MM.1S (cell line): ENCODE data around the gene SEL1L.
"Not testable (repeated sequence)": the region's sequence is repeated elsewhere in the genome, so short reads cannot be mapped to it uniquely, and the experiment has no call there.

Experiments used
- DNase-seq: peaks from one replicate; pipeline ENCODE4 v3.0.0-alpha.2; 2015
- H2AFZ ChIP-seq: fragments of 300-600 bp; sonication (generic); 2 replicates; pipeline ENCODE4 v1.6.0; 2016; ENCODE audit warnings: antibody characterized with exemption, low read length
- H3F3A ChIP-seq: fragments of 300-600 bp; sonication (generic); 2 replicates; pipeline ENCODE4 v1.6.1; 2016; ENCODE audit warnings: mild to moderate bottlenecking, antibody characterized with exemption, low read length, moderate library complexity, mixed read lengths; ENCODE audit not compliant: insufficient read depth
- H3K27ac ChIP-seq: fragments of 300-600 bp; sonication (generic); 2 replicates; pipeline ENCODE4 v1.5.1; 2016; ENCODE audit warnings: mild to moderate bottlenecking, low read length
- H3K27me3 ChIP-seq: fragments of 300-600 bp; sonication (generic); replicated peaks from 2 replicates; pipeline ENCODE4 v1.6.0; 2016; ENCODE audit warnings: low read length; ENCODE audit not compliant: insufficient read depth
- H3K36me3 ChIP-seq: fragments of 300-600 bp; sonication (generic); replicated peaks from 2 replicates; pipeline ENCODE4 v1.6.1; 2016; ENCODE audit warnings: mild to moderate bottlenecking, low read length, mixed read lengths; ENCODE audit not compliant: insufficient read depth
- H3K4me1 ChIP-seq: fragments of 300-600 bp; sonication (generic); 2 replicates; pipeline ENCODE4 v1.6.1; 2016; ENCODE audit warnings: low read length, mixed read lengths
- H3K4me2 ChIP-seq: fragments of 300-600 bp; sonication (generic); 2 replicates; pipeline ENCODE4 v1.6.0; 2016; ENCODE audit warnings: low read depth, low read length
- H3K4me3 ChIP-seq: fragments of 300-600 bp; sonication (generic); 2 replicates; pipeline ENCODE4 v1.5.1; 2016; ENCODE audit warnings: low read length, mixed read lengths
- H3K79me2 ChIP-seq: fragments of 300-600 bp; sonication (generic); 2 replicates; pipeline ENCODE4 v1.6.1; 2016; ENCODE audit warnings: mixed run types, low read length, mixed read lengths
- H3K9ac ChIP-seq: fragments of 300-600 bp; sonication (generic); 2 replicates; pipeline ENCODE4 v1.6.1; 2016; ENCODE audit warnings: low read length, mixed read lengths
- H3K9me2 ChIP-seq: fragments of 300-600 bp; sonication (generic); replicated peaks from 2 replicates; pipeline ENCODE4 v1.6.1; 2016; ENCODE audit warnings: mild to moderate bottlenecking, low read length, mixed read lengths; ENCODE audit not compliant: insufficient read depth
- H3K9me3 ChIP-seq: fragments of 300-600 bp; sonication (generic); replicated peaks from 2 replicates; pipeline ENCODE4 v1.6.1; 2016; ENCODE audit warnings: mild to moderate bottlenecking, low read length, mixed read lengths; ENCODE audit not compliant: insufficient read depth
- H4K20me1 ChIP-seq: fragments of 300-600 bp; sonication (generic); 2 replicates; pipeline ENCODE4 v1.6.1; 2016; ENCODE audit warnings: mild to moderate bottlenecking, low read length, moderate library complexity, mixed read lengths; ENCODE audit not compliant: insufficient read depth
- CTCF ChIP-seq: fragments of 300-600 bp; sonication (generic); IDR thresholded peaks from 2 replicates; pipeline ENCODE4 v1.5.1; 2016; ENCODE audit warnings: antibody characterized with exemption, low read length, mixed read lengths
- EZH2 ChIP-seq: fragments of 300-600 bp; sonication (generic); optimal IDR thresholded peaks from 2 replicates; pipeline ENCODE3; 2017; ENCODE audit warnings: low read depth, mild to moderate bottlenecking, antibody characterized with exemption, low read length, mixed read lengths
- EZH2phosphoT487 ChIP-seq: fragments of 300-600 bp; sonication (generic); IDR thresholded peaks from 2 replicates; pipeline ENCODE4 v1.6.1; 2018; ENCODE audit warnings: antibody characterized with exemption, low read length

Gene SEL1L

GRCh38 chr14:81432219-81432661 is 101.4 kb downstream of the SEL1L start:
- DNase-seq, result no peak
- H3K4me1 ChIP-seq, result 0 out of 2 replicates have a peak, but pooled peaks cover 3% of the 10 kb centered on the region
- no peak overlapping the region for H2AFZ ChIP-seq
- H3K4me2 ChIP-seq, result no peak overlapping the region
- TF ChIP-seq EZH2phosphoT487 (no peak), EZH2 (no peak), CTCF (no peak)
- H3K36me3 ChIP-seq, result no peaks in the 10 kb centered on the region
- H3K9me3 ChIP-seq, result no peaks in the 10 kb centered on the region
- H3K27ac ChIP-seq, result no peak overlapping the region
- no peaks in the 10 kb centered on the region for H3F3A ChIP-seq
- no peaks in the 10 kb centered on the region for H3K27me3 ChIP-seq
- H3K4me3 ChIP-seq, result no peak overlapping the region
- no peaks in the 10 kb centered on the region for H3K9me2 ChIP-seq
- no peaks in the 10 kb centered on the region for H4K20me1 ChIP-seq
- H3K79me2 ChIP-seq, result peaks cover 3% of the 10 kb centered on the region; the same call in 1 of the 2 replicates
- no peak overlapping the region for H3K9ac ChIP-seq

DNA sequence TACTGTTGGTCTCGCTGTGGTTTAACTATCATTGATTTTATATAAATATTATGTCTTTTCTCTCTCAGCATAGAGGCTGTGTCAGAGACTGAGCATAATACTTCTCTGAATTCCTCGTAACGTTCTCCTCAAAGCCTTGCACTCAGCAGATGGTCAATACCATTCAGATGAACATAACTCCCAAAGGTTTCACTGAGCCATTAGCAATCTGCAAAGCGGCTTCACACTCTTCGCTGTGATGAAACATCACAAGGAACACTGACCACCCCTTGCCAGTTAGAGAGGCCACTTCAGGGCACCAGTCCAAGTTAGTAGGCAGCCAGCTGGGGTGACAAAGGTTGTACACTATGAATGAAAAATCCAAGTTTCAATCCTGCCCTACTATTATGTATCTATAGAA is 103.4 kb downstream of the SEL1L start:
- no peaks in the 10 kb centered on the region for H4K20me1 ChIP-seq
- H3K4me3 ChIP-seq, result no peak overlapping the region
- no peaks in the 10 kb centered on the region for H3K9me2 ChIP-seq
- H3K4me2 ChIP-seq, result no peak overlapping the region
- no peak overlapping the region for H3K27ac ChIP-seq
- H3K36me3 ChIP-seq, result no peaks in the 10 kb centered on the region
- H3K4me1 ChIP-seq, result no peaks in the 10 kb centered on the region
- H3K79me2 ChIP-seq, result no peaks in the 10 kb centered on the region; the same call in 1 of the 2 replicates
- TF ChIP-seq EZH2phosphoT487 (no peak), CTCF (no peak), EZH2 (no peak)
- no peak for DNase-seq
- H3F3A ChIP-seq, result no peaks in the 10 kb centered on the region
- no peaks in the 10 kb centered on the region for H3K9me3 ChIP-seq
- no peaks in the 10 kb centered on the region for H3K27me3 ChIP-seq
- no peak overlapping the region for H3K9ac ChIP-seq
- H2AFZ ChIP-seq, result no peak overlapping the region

GRCh38 chr14:81429749-81430148 is 103.9 kb downstream of the SEL1L start:
- H3K4me3 ChIP-seq, DNase-seq, H3K27ac ChIP-seq, H4K20me1 ChIP-seq, H3K9me2 ChIP-seq, H3K4me2 ChIP-seq, H3K79me2 ChIP-seq, H3F3A ChIP-seq, H3K27me3 ChIP-seq, H3K4me1 ChIP-seq, H2AFZ ChIP-seq, H3K9me3 ChIP-seq, H3K9ac ChIP-seq, H3K36me3 ChIP-seq: not testable (repeated sequence)

- Histone ChIP-seq H2AFZ (no peak overlapping the region), H3F3A (no peaks in the 10 kb centered on the region), H3K9ac (no peak overlapping the region), H4K20me1 (no peaks in the 10 kb centered on the region), H3K9me3 (no peaks in the 10 kb centered on the region), H3K27me3 (no peaks in the 10 kb centered on the region), H3K4me1 (no peaks in the 10 kb centered on the region), H3K36me3 (no peaks in the 10 kb centered on the region), H3K4me3 (no peak overlapping the region), H3K27ac (no peak overlapping the region), H3K79me2 (no peaks in the 10 kb centered on the region; the same call in 1 of the 2 replicates), H3K4me2 (no peak overlapping the region), H3K9me2 (no peaks in the 10 kb centered on the region)
- TF ChIP-seq CTCF (no peak), EZH2 (no peak), EZH2phosphoT487 (no peak)
- DNase-seq, result no peak
Measured at GRCh38 chr14:81429028-81429427, 104.6 kb downstream of the SEL1L start.
